ENCODE data around the gene PPM1E. TPM values are rescaled to one million over a fixed set of nuclear protein-coding genes. Genes with fewer than 3 reads are reported as not detected.
A peak's percentile ranks its signal among the peaks of the same experiment; 100 is the strongest.
"Not testable (repeated sequence)": the region's sequence is repeated elsewhere in the genome, so short reads cannot be mapped to it uniquely, and the experiment has no call there.

The PPM1E gene
- total RNA-seq, 1 donor from 2014 or later, result 0.26 TPM

GRCh38 chr17:58936295-58936694, 180.6 kb downstream of the PPM1E start:
- Histone ChIP-seq H3K4me3 (ENCODE audit: low read depth, low read length) (no peak overlapping the region), H3K36me3 (ENCODE audit: control insufficient read depth, insufficient read depth, low read length) (no peaks in the 10 kb centered on the region), H3K27me3 (ENCODE audit: control insufficient read depth, insufficient read depth, low read length) (no peaks in the 10 kb centered on the region)
- no peak for TF ChIP-seq CTCF (IDR thresholded peaks at IDR 0.05; ENCODE audit: insufficient read depth, low read length, severe bottlenecking)
- DNase-seq (ENCODE audit: low read depth), result no peak
- FAIRE-seq, result no peak

GRCh38 chr17:58944166-58944565, 188.5 kb downstream of the PPM1E start:
- no peak for FAIRE-seq
- no peaks in the 10 kb centered on the region for H3K36me3 ChIP-seq (ENCODE audit: control insufficient read depth, insufficient read depth, low read length)
- no peak for TF ChIP-seq CTCF (IDR thresholded peaks at IDR 0.05; ENCODE audit: insufficient read depth, low read length, severe bottlenecking)
- H3K4me3 ChIP-seq (ENCODE audit: low read depth, low read length), result no peak overlapping the region
- DNase-seq (ENCODE audit: low read depth), result no peak
- no peaks in the 10 kb centered on the region for H3K27me3 ChIP-seq (ENCODE audit: control insufficient read depth, insufficient read depth, low read length)

- Histone ChIP-seq H3K27me3 (ENCODE audit: control insufficient read depth, insufficient read depth, low read length) (no peaks in the 10 kb centered on the region), H3K36me3 (ENCODE audit: control insufficient read depth, insufficient read depth, low read length) (no peaks in the 10 kb centered on the region), H3K4me3 (ENCODE audit: low read depth, low read length) (no peak overlapping the region)
- DNase-seq (ENCODE audit: low read depth) (no peak), FAIRE-seq (no peak)
- no peak for TF ChIP-seq CTCF (IDR thresholded peaks at IDR 0.05; ENCODE audit: insufficient read depth, low read length, severe bottlenecking)
Observed at GRCh38 chr17:58947411-58947810, 191.8 kb downstream of the PPM1E start.

GRCh38 chr17:58947824-58948223, 192.2 kb downstream of the PPM1E start:
- Histone ChIP-seq H3K4me3 (ENCODE audit: low read depth, low read length) (no peak overlapping the region), H3K27me3 (ENCODE audit: control insufficient read depth, insufficient read depth, low read length) (no peaks in the 10 kb centered on the region), H3K36me3 (ENCODE audit: control insufficient read depth, insufficient read depth, low read length) (no peaks in the 10 kb centered on the region)
- DNase-seq (ENCODE audit: low read depth) (no peak), FAIRE-seq (no peak)
- TF ChIP-seq CTCF (IDR thresholded peaks at IDR 0.05; ENCODE audit: insufficient read depth, low read length, severe bottlenecking), result no peak

- not testable (repeated sequence) for FAIRE-seq; H3K36me3 ChIP-seq (ENCODE audit: control insufficient read depth, insufficient read depth, low read length); H3K4me3 ChIP-seq (ENCODE audit: low read depth, low read length); H3K27me3 ChIP-seq (ENCODE audit: control insufficient read depth, insufficient read depth, low read length)
- DNase-seq (ENCODE audit: low read depth), result peak; percentile 24
Observed at GRCh38 chr17:58954358-58954757, 198.7 kb downstream of the PPM1E start.

GRCh38 chr17:58956997-58957724, 201.5 kb downstream of the PPM1E start:
- H3K36me3 ChIP-seq (ENCODE audit: control insufficient read depth, insufficient read depth, low read length), result no peaks in the 10 kb centered on the region
- no peak overlapping the region for H3K4me3 ChIP-seq (ENCODE audit: low read depth, low read length)
- no peak for FAIRE-seq
- DNase-seq (ENCODE audit: low read depth), result peak; percentile 60
- H3K27me3 ChIP-seq (ENCODE audit: control insufficient read depth, insufficient read depth, low read length), result no peaks in the 10 kb centered on the region
- TF ChIP-seq CTCF (IDR thresholded peaks at IDR 0.05; ENCODE audit: insufficient read depth, low read length, severe bottlenecking), result no peak

GRCh38 chr17:58957725-58958073, 202.0 kb downstream of the PPM1E start:
- not testable (repeated sequence) for FAIRE-seq; DNase-seq (ENCODE audit: low read depth); H3K36me3 ChIP-seq (ENCODE audit: control insufficient read depth, insufficient read depth, low read length); H3K4me3 ChIP-seq (ENCODE audit: low read depth, low read length); H3K27me3 ChIP-seq (ENCODE audit: control insufficient read depth, insufficient read depth, low read length)

Measured in bronchial epithelial cell (primary cell).